GM12873 (cell line): Measurements from ENCODE around the gene KIF16B.

Experiments
- TF ChIP-seq, protein P1 (sequence below): IDR thresholded peaks from 2 replicates; pipeline ENCODE4 v1.5.1; 2012; ENCODE audit warnings: low read depth, mild to moderate bottlenecking, moderate library complexity, low read length, control low read depth; ENCODE audit not compliant: insufficient read depth; ENCODE audit errors: missing control alignments

KIF16B gene

DNA sequence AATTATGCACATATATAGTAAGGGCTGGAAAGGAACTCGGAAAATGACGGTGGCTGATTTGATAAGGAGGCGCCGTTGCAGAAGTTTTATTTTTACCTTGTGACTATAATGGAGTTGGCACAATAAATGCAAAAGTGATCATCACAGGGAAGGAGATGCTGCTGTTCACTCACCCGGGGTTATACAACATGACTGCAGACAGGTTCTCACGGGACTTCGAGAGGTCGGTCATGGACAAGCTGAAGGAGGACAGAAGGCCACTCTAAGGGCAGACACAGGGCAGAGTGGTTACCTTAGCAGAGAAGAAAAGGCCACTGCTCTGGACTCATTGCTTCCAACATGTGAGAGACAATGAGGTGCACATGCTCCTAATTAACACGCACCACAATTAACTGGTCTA, 168.6 kb downstream of the KIF16B start:
- TF ChIP-seq, protein P1, sequence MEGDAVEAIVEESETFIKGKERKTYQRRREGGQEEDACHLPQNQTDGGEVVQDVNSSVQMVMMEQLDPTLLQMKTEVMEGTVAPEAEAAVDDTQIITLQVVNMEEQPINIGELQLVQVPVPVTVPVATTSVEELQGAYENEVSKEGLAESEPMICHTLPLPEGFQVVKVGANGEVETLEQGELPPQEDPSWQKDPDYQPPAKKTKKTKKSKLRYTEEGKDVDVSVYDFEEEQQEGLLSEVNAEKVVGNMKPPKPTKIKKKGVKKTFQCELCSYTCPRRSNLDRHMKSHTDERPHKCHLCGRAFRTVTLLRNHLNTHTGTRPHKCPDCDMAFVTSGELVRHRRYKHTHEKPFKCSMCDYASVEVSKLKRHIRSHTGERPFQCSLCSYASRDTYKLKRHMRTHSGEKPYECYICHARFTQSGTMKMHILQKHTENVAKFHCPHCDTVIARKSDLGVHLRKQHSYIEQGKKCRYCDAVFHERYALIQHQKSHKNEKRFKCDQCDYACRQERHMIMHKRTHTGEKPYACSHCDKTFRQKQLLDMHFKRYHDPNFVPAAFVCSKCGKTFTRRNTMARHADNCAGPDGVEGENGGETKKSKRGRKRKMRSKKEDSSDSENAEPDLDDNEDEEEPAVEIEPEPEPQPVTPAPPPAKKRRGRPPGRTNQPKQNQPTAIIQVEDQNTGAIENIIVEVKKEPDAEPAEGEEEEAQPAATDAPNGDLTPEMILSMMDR, result no peak

DNA sequence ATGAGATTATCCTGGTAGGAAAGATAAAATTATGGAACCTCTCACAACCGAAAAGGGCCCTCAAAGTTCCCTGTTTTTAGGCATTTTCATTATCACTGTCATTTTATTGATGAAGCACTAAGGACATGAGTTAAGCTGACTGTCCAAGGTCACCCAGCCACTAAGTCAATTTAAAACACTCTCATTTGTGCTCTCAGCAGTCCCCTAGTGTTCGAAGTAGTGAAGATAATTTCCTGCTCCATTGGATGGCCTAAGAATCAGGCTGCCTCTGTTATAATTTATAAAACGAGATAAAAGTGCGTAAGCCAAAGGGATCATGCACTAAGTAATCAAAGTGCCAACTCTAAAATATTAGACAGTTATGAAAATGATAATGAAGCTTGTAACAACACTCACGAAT, 169.1 kb downstream of the KIF16B start:
- TF ChIP-seq, protein P1, result no peak

DNA sequence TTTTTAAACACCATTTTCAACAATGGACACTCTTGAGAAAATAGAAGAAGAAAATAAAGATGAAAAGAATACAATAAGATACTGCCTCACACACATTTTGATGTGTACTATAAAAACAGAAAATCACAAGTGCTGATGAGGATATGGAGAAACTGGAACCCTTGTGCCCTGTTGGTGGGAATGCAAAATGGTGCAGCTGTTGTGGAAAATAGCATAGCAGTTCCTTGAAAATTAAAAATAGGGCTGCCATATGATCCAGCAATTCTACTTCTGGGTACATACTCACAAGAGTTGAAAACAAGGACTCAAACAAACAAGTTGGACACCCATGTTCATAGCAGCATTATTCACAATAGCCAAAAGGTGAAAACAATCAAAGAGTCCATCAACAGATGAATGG, 173.0 kb downstream of the KIF16B start:
- TF ChIP-seq, protein P1, result no peak

DNA sequence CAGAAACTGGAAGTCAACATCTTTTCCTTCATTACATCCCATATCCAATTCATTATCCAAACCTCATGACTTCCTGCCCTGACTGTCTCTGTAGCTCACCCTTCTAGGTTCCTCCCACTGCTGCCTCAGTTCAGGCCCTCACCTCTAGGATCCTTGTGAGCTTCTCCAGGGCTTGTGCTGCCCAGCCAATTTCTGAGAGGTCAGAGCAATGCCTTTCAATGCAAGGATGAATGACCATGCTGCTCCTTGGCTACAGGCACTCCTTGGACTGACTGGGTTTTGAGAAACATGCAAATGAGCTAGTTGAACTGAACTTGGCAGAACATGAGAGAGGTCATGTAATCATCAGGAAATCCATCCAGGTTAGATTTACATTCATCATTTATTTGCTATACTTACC, 173.4 kb downstream of the KIF16B start:
- TF ChIP-seq, protein P1, result no peak

DNA sequence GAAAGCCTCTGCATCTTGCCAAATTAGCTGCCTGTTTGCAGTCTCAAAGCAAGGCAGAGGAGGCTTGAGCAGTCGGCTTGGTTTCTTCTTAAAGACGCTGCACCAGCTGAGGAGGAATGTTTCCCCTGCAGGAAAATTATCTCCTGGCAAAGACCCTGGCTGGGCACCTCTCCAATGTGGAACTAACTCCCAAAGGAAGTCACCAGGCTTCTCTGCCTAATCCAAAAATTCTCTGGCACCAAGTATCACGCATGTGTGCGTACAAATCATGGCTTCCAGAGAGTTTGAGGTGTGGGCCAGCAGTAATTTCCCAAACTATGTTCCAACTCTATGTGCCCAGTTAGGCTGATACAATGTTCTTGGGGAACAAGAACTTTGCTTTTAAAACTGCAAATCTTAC, 176.2 kb downstream of the KIF16B start:
- TF ChIP-seq, protein P1, result no peak

DNA sequence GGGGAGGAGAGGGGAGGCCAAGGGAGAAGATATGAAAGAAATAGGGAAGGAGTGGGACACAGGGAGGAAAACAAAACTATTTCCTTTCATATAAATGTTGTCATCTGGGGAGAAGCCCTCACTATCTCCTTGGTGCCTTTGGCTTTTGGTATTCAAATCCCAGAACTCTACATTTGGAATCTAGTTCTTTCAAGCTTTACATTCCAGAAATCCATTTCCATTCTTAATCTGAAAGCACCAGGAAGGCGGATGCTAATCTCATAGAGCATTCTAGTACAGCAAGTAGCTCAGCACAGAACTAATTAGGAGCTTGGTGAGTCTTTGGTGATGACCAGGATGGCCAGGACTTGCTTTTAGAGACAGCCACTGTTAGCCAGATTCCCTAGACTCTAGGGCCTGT, 177.9 kb downstream of the KIF16B start:
- TF ChIP-seq, protein P1, result no peak

DNA sequence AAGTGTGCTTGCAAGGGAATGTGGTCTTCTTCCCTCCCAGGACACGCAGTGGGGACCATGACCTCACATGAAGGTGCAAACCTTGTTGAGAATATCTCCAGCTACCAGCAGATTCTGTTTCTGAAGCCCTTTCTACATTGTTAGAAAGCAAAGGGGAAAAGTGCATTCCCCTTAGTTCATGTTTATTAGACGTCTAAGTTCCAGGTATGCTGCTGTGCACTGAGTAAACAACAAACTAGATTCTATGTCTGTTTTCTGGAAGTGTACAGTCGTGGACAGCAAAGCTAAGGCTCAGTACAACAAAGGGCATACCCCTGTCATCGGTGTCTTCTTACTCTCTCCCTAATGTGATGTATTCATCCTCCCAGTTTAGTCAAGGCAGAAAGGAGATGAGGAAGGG, 178.5 kb downstream of the KIF16B start:
- TF ChIP-seq, protein P1, result no peak
